GM20000 (cell line): ENCODE data around the gene NECTIN4.
A peak's percentile ranks its signal among the peaks of the same experiment; 100 is the strongest.

Experiments
- DNase-seq: peaks from one replicate; pipeline ENCODE4 v3.0.0; 2012; ENCODE audit warnings: low spot score
- CTCF ChIP-seq: IDR thresholded peaks from 2 replicates; pipeline ENCODE4 v1.5.1; 2012; ENCODE audit warnings: mild to moderate bottlenecking, control low read depth; ENCODE audit errors: extremely low read depth, missing control alignments

NECTIN4 gene

GRCh38 chr1:161072751-161073449 lies 16.5 kb downstream of the NECTIN4 start:
- no peak for TF ChIP-seq CTCF
- no peak for DNase-seq

GRCh38 chr1:161071886-161072371 lies 17.4 kb downstream of the NECTIN4 start:
- TF ChIP-seq CTCF, result peak; percentile 74
- peak; percentile 86 for DNase-seq

GRCh38 chr1:161070761-161071160 lies 18.6 kb downstream of the NECTIN4 start:
- DNase-seq, result no peak
- TF ChIP-seq CTCF, result no peak

- peak; percentile 95 for DNase-seq
Observed at GRCh38 chr1:161069731-161070270, 19.6 kb downstream of the NECTIN4 start, which contains the start of gene ARHGAP30. ARHGAP30 (minus strand) TSS chr1:161069891; CDS start chr1:161069624, 267 bp downstream.

GRCh38 chr1:161069241-161069640 lies 20.1 kb downstream of the NECTIN4 start:
- no peak for TF ChIP-seq CTCF
- DNase-seq, result no peak

More at GRCh38 chr1:161069731-161070270, 19.6 kb downstream of the NECTIN4 start, which contains the start of gene ARHGAP30:
- TF ChIP-seq CTCF, result no peak

- no peak for TF ChIP-seq CTCF
- DNase-seq, result peak; percentile 88
Observed at GRCh38 chr1:161068306-161069234, 20.8 kb downstream of the NECTIN4 start.
